Measurements from ENCODE around the gene WFIKKN2. TPM values are rescaled to one million over a fixed set of nuclear protein-coding genes. Genes with fewer than 3 reads are reported as not detected.

Gene WFIKKN2
- total RNA-seq, 1 donor from 2014 or later: 0.07 TPM

GRCh38 chr17:50822550-50822949, 12.8 kb upstream of the WFIKKN2 start:
- Mint-ChIP-seq H3K9me3 (ENCODE audit: unreplicated experiment) (no peaks in the 10 kb centered on the region), H3K4me3 (ENCODE audit: unreplicated experiment) (no peak overlapping the region), H3K27ac (ENCODE audit: unreplicated experiment) (no peak overlapping the region), H3K27me3 (ENCODE audit: low read depth, unreplicated experiment) (peaks cover 10% of the 10 kb centered on the region), H3K36me3 (ENCODE audit: low read depth, unreplicated experiment) (no peaks in the 10 kb centered on the region), H3K4me1 (ENCODE audit: low read depth, unreplicated experiment) (peaks cover 11% of the 10 kb centered on the region)
- Histone ChIP-seq H3K9ac (ENCODE audit: low read length) (no peak overlapping the region), H3K36me3 (ENCODE audit: insufficient read depth, low read length) (no peaks in the 10 kb centered on the region), H4K20me1 (ENCODE audit: insufficient read depth, low read length) (no peaks in the 10 kb centered on the region), H3K79me2 (ENCODE audit: insufficient read depth, low read length) (no peaks in the 10 kb centered on the region), H2AFZ (ENCODE audit: low read depth, low read length) (no peak overlapping the region), H3K4me1 (ENCODE audit: insufficient read depth, low read length) (peaks cover 8% of the 10 kb centered on the region), H3K27ac (ENCODE audit: low read depth, low read length) (no peak overlapping the region), H3K4me2 (ENCODE audit: low read length) (no peak overlapping the region), H3K9me3 (ENCODE audit: insufficient read depth, low read depth, low read length) (no peaks in the 10 kb centered on the region), H3K27me3 (ENCODE audit: insufficient read depth, low read length) (peaks cover 5% of the 10 kb centered on the region), H3K4me3 (ENCODE audit: insufficient read depth, low read depth, low read length) (no peak overlapping the region)
- TF ChIP-seq EZH2 (IDR thresholded peaks at IDR 0.05; ENCODE audit: insufficient read depth, low read length) (no peak), CTCF (IDR thresholded peaks at IDR 0.05; ENCODE audit: insufficient read depth, low read depth, low read length) (no peak)
- DNase-seq (ENCODE audit: low read depth) (no peak), FAIRE-seq (no peak)

GRCh38 chr17:50824429-50824828, 11.0 kb upstream of the WFIKKN2 start:
- Histone ChIP-seq H3K27me3 (ENCODE audit: insufficient read depth, low read length) (peaks cover 7% of the 10 kb centered on the region), H3K4me1 (ENCODE audit: insufficient read depth, low read length) (no peaks in the 10 kb centered on the region), H3K4me2 (ENCODE audit: low read length) (no peak overlapping the region), H3K9ac (ENCODE audit: low read length) (no peak overlapping the region), H3K79me2 (ENCODE audit: insufficient read depth, low read length) (no peaks in the 10 kb centered on the region), H3K4me3 (ENCODE audit: insufficient read depth, low read depth, low read length) (no peak overlapping the region), H4K20me1 (ENCODE audit: insufficient read depth, low read length) (no peaks in the 10 kb centered on the region), H3K36me3 (ENCODE audit: insufficient read depth, low read length) (no peaks in the 10 kb centered on the region), H2AFZ (ENCODE audit: low read depth, low read length) (no peak overlapping the region), H3K27ac (ENCODE audit: low read depth, low read length) (no peak overlapping the region), H3K9me3 (ENCODE audit: insufficient read depth, low read depth, low read length) (no peaks in the 10 kb centered on the region)
- H3K27me3 Mint-ChIP-seq (ENCODE audit: low read depth, unreplicated experiment): peaks cover 7% of the 10 kb centered on the region
- H3K4me3 Mint-ChIP-seq (ENCODE audit: unreplicated experiment): no peak overlapping the region
- H3K4me1 Mint-ChIP-seq (ENCODE audit: low read depth, unreplicated experiment): peaks cover 3% of the 10 kb centered on the region
- FAIRE-seq (no peak), DNase-seq (ENCODE audit: low read depth) (no peak)
- H3K36me3 Mint-ChIP-seq (ENCODE audit: low read depth, unreplicated experiment): no peaks in the 10 kb centered on the region
- no peak overlapping the region for H3K27ac Mint-ChIP-seq (ENCODE audit: unreplicated experiment)
- no peaks in the 10 kb centered on the region for H3K9me3 Mint-ChIP-seq (ENCODE audit: unreplicated experiment)
- no peak for TF ChIP-seq CTCF (IDR thresholded peaks at IDR 0.05; ENCODE audit: insufficient read depth, low read depth, low read length)
- no peak for TF ChIP-seq EZH2 (IDR thresholded peaks at IDR 0.05; ENCODE audit: insufficient read depth, low read length)

GRCh38 chr17:50825188-50825587, 10.2 kb upstream of the WFIKKN2 start:
- Mint-ChIP-seq H3K4me3 (ENCODE audit: unreplicated experiment) (no peak overlapping the region), H3K9me3 (ENCODE audit: unreplicated experiment) (no peaks in the 10 kb centered on the region), H3K27ac (ENCODE audit: unreplicated experiment) (no peak overlapping the region), H3K36me3 (ENCODE audit: low read depth, unreplicated experiment) (no peaks in the 10 kb centered on the region), H3K27me3 (ENCODE audit: low read depth, unreplicated experiment) (peaks cover 5% of the 10 kb centered on the region), H3K4me1 (ENCODE audit: low read depth, unreplicated experiment) (peaks cover 3% of the 10 kb centered on the region)
- no peak overlapping the region for H3K4me3 ChIP-seq (ENCODE audit: insufficient read depth, low read depth, low read length)
- no peaks in the 10 kb centered on the region for H4K20me1 ChIP-seq (ENCODE audit: insufficient read depth, low read length)
- H2AFZ ChIP-seq (ENCODE audit: low read depth, low read length): no peak overlapping the region
- H3K79me2 ChIP-seq (ENCODE audit: insufficient read depth, low read length): no peaks in the 10 kb centered on the region
- no peaks in the 10 kb centered on the region for H3K4me1 ChIP-seq (ENCODE audit: insufficient read depth, low read length)
- DNase-seq (ENCODE audit: low read depth) (no peak), FAIRE-seq (no peak)
- H3K4me2 ChIP-seq (ENCODE audit: low read length): no peak overlapping the region
- no peaks in the 10 kb centered on the region for H3K36me3 ChIP-seq (ENCODE audit: insufficient read depth, low read length)
- no peak overlapping the region for H3K9ac ChIP-seq (ENCODE audit: low read length)
- H3K27me3 ChIP-seq (ENCODE audit: insufficient read depth, low read length): peaks cover 7% of the 10 kb centered on the region
- no peak overlapping the region for H3K27ac ChIP-seq (ENCODE audit: low read depth, low read length)
- H3K9me3 ChIP-seq (ENCODE audit: insufficient read depth, low read depth, low read length): no peaks in the 10 kb centered on the region
- TF ChIP-seq CTCF (IDR thresholded peaks at IDR 0.05; ENCODE audit: insufficient read depth, low read depth, low read length): no peak
- no peak for TF ChIP-seq EZH2 (IDR thresholded peaks at IDR 0.05; ENCODE audit: insufficient read depth, low read length)
